ENCODE results near the gene KCND2. TPM values are rescaled to one million over a fixed set of nuclear protein-coding genes. Genes with fewer than 3 reads are reported as not detected.

KCND2 gene
- total RNA-seq, 1 donor from 2014 or later = 2.9 TPM

- Mint-ChIP-seq H3K36me3 (peaks cover 9% of the 10 kb centered on the region), H3K4me1 (no peaks in the 10 kb centered on the region)
- no peak for DNase-seq (ENCODE audit: low spot score)
Observed at GRCh38 chr7:120792861-120793130, 519.8 kb downstream of the KCND2 start.

GRCh38 chr7:120793213-120793936 is 520.4 kb downstream of the KCND2 start:
- no peak overlapping the region for H2AFZ ChIP-seq (replicated peaks)
- Mint-ChIP-seq H3K27ac (no peak overlapping the region), H3K4me1 (no peaks in the 10 kb centered on the region), H3K9me3 (no peaks in the 10 kb centered on the region), H3K4me3 (no peak overlapping the region), H3K36me3 (peaks cover 9% of the 10 kb centered on the region), H3K27me3 (ENCODE audit: insufficient read depth, low read depth) (peaks cover 2% of the 10 kb centered on the region)
- no peak overlapping the region for H3K4me3 ChIP-seq
- no peaks in the 10 kb centered on the region for H3K27me3 ChIP-seq
- H4K20me1 ChIP-seq (ENCODE audit: low read depth) = no peaks in the 10 kb centered on the region
- H3K9me3 ChIP-seq (ENCODE audit: low read depth) = no peaks in the 10 kb centered on the region
- no peaks in the 10 kb centered on the region for H3K79me2 ChIP-seq (ENCODE audit: low read depth)
- no peak for TF ChIP-seq EZH2 (IDR thresholded peaks at IDR 0.05)
- H3K36me3 ChIP-seq = no peaks in the 10 kb centered on the region
- H3K27ac ChIP-seq = no peak overlapping the region
- no peak overlapping the region for H3K9ac ChIP-seq
- H3K4me2 ChIP-seq = no peak overlapping the region
- no peak for DNase-seq (ENCODE audit: low spot score)
- H3K4me1 ChIP-seq = no peaks in the 10 kb centered on the region
- no peaks in the 10 kb centered on the region for H3F3A ChIP-seq (ENCODE audit: low read depth)

More at GRCh38 chr7:120792861-120793130, 519.8 kb downstream of the KCND2 start:
- Histone ChIP-seq H3K4me1 (no peaks in the 10 kb centered on the region), H2AFZ (replicated peaks) (no peak overlapping the region), H3K27ac (no peak overlapping the region), H3F3A (ENCODE audit: low read depth) (no peaks in the 10 kb centered on the region), H3K36me3 (no peaks in the 10 kb centered on the region), H3K9me3 (ENCODE audit: low read depth) (no peaks in the 10 kb centered on the region), H3K79me2 (ENCODE audit: low read depth) (no peaks in the 10 kb centered on the region), H3K4me3 (no peak overlapping the region), H3K9ac (no peak overlapping the region), H3K4me2 (no peak overlapping the region), H3K27me3 (no peaks in the 10 kb centered on the region), H4K20me1 (ENCODE audit: low read depth) (no peaks in the 10 kb centered on the region)
- TF ChIP-seq, protein P1, sequence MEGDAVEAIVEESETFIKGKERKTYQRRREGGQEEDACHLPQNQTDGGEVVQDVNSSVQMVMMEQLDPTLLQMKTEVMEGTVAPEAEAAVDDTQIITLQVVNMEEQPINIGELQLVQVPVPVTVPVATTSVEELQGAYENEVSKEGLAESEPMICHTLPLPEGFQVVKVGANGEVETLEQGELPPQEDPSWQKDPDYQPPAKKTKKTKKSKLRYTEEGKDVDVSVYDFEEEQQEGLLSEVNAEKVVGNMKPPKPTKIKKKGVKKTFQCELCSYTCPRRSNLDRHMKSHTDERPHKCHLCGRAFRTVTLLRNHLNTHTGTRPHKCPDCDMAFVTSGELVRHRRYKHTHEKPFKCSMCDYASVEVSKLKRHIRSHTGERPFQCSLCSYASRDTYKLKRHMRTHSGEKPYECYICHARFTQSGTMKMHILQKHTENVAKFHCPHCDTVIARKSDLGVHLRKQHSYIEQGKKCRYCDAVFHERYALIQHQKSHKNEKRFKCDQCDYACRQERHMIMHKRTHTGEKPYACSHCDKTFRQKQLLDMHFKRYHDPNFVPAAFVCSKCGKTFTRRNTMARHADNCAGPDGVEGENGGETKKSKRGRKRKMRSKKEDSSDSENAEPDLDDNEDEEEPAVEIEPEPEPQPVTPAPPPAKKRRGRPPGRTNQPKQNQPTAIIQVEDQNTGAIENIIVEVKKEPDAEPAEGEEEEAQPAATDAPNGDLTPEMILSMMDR (IDR thresholded peaks at IDR 0.05) = no peak
- TF ChIP-seq EZH2phosphoT487 (IDR thresholded peaks at IDR 0.05) (no peak), EZH2 (IDR thresholded peaks at IDR 0.05) (no peak)
- peaks cover 2% of the 10 kb centered on the region for H3K27me3 Mint-ChIP-seq (ENCODE audit: insufficient read depth, low read depth)
- no peaks in the 10 kb centered on the region for H3K9me3 Mint-ChIP-seq
- H3K4me3 Mint-ChIP-seq = no peak overlapping the region
- no peak overlapping the region for H3K27ac Mint-ChIP-seq

GRCh38 chr7:120794106-120794729 is 521.2 kb downstream of the KCND2 start:
- Histone ChIP-seq H3K79me2 (ENCODE audit: low read depth) (no peaks in the 10 kb centered on the region), H3K4me1 (no peaks in the 10 kb centered on the region), H3K27ac (no peak overlapping the region), H2AFZ (replicated peaks) (no peak overlapping the region), H3K27me3 (no peaks in the 10 kb centered on the region), H4K20me1 (ENCODE audit: low read depth) (no peaks in the 10 kb centered on the region), H3K36me3 (no peaks in the 10 kb centered on the region), H3F3A (ENCODE audit: low read depth) (peaks cover 6% of the 10 kb centered on the region), H3K9me3 (ENCODE audit: low read depth) (no peaks in the 10 kb centered on the region), H3K4me3 (no peak overlapping the region), H3K4me2 (no peak overlapping the region), H3K9ac (no peak overlapping the region)
- Mint-ChIP-seq H3K9me3 (no peaks in the 10 kb centered on the region), H3K36me3 (peaks cover 14% of the 10 kb centered on the region), H3K27ac (no peak overlapping the region), H3K27me3 (ENCODE audit: insufficient read depth, low read depth) (peaks cover 2% of the 10 kb centered on the region), H3K4me1 (peaks cover 3% of the 10 kb centered on the region), H3K4me3 (no peak overlapping the region)
- no peak for TF ChIP-seq EZH2phosphoT487 (IDR thresholded peaks at IDR 0.05)
- no peak for TF ChIP-seq EZH2 (IDR thresholded peaks at IDR 0.05)
- TF ChIP-seq, protein P1 (IDR thresholded peaks at IDR 0.05) = no peak
- DNase-seq (ENCODE audit: low spot score) = no peak

DNA sequence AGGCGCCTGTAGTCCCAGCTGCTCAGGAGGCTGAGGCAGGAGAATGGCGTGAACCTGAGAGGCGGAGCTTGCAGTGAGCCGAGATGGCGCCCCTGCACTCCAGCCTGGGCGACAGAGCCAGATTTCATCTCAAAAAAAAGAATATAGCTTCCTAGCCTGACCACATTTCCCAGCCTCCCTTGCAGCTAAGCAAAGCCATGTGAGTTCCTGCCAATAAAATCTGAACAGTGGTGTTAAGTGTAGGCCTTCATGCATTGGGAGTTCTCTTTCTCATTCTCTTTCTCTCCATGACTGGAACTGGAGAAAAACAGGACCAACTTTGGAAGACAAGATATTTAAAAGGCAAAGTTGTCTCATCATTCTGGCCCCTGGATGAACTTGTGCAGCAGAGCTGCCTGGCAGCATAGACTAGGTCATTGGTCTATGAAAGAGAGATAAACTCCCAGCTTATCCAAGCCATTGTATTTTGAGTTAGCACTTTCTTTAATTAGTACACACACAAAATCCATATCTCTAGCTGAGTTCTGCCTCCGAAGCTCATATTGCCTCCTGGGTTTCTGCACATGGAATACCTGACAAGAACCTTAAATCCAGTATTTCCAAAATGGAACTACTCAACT is 524.2 kb downstream of the KCND2 start:
- Mint-ChIP-seq H3K27ac (no peak overlapping the region), H3K4me3 (no peak overlapping the region), H3K4me1 (peaks cover 3% of the 10 kb centered on the region), H3K36me3 (peaks cover 19% of the 10 kb centered on the region), H3K9me3 (no peaks in the 10 kb centered on the region), H3K27me3 (ENCODE audit: insufficient read depth, low read depth) (peaks cover 2% of the 10 kb centered on the region)
- Histone ChIP-seq H3K27ac (no peak overlapping the region), H3K36me3 (no peaks in the 10 kb centered on the region), H3F3A (ENCODE audit: low read depth) (peaks cover 12% of the 10 kb centered on the region), H3K9me3 (ENCODE audit: low read depth) (no peaks in the 10 kb centered on the region), H3K27me3 (no peaks in the 10 kb centered on the region), H3K9ac (no peak overlapping the region), H2AFZ (replicated peaks) (no peak overlapping the region), H3K4me1 (no peaks in the 10 kb centered on the region), H3K4me3 (no peak overlapping the region), H3K79me2 (ENCODE audit: low read depth) (no peaks in the 10 kb centered on the region), H3K4me2 (no peak overlapping the region), H4K20me1 (ENCODE audit: low read depth) (no peaks in the 10 kb centered on the region)
- no peak for DNase-seq (ENCODE audit: low spot score)
- no peak for TF ChIP-seq EZH2 (IDR thresholded peaks at IDR 0.05)
- no peak for TF ChIP-seq EZH2phosphoT487 (IDR thresholded peaks at IDR 0.05)
- TF ChIP-seq, protein P1 (IDR thresholded peaks at IDR 0.05) = no peak
